PC-3 (cell line): ENCODE results near the gene GMEB2. TPM values are rescaled to one million over a fixed set of nuclear protein-coding genes. Genes with fewer than 3 reads are reported as not detected.

ENCODE experiments used
- ATAC-seq: fragments of 200-7000 bp; cut with Tn5 transposase; 2 replicates; pipeline ENCODE4 v1.9.1; 2020; ENCODE audit warnings: mild to moderate bottlenecking, moderate library complexity
- BruUV-seq: library from RNA; stranded (reverse); fragments of 400-500 nt; replicated peaks from 2 replicates; lab custom pipeline; 2021; lab: Mats Ljungman, UMichigan
- CTCF ChIA-PET: fragments of 300-600 bp; sonication (Branson Sonifier 250); formaldehyde crosslinking; loops from one replicate; lab custom pipeline; 2022; ENCODE audit warnings: antibody characterized with exemption; lab: Charles Lee
- POLR2A ChIA-PET: fragments of 300-600 bp; sonication (Branson Sonifier 250); formaldehyde crosslinking; loops from one replicate; lab custom pipeline; 2022; ENCODE audit warnings: antibody characterized with exemption; ENCODE audit not compliant: unreplicated experiment; lab: Charles Lee
- DNase-seq: peaks from one replicate; pipeline ENCODE4 v3.0.0-alpha.2; 2015
- H2AFZ ChIP-seq: fragments of 300-600 bp; sonication (generic); 2 replicates; pipeline ENCODE4 v1.6.0; 2016; ENCODE audit warnings: antibody characterized with exemption, low read length
- H3F3A ChIP-seq: fragments of 300-600 bp; sonication (generic); one replicate; pipeline ENCODE4 v1.6.0; 2017; ENCODE audit warnings: antibody characterized with exemption, low read length, control low read depth, mild to moderate bottlenecking; ENCODE audit not compliant: unreplicated experiment
- H3K27ac ChIP-seq: fragments of 300-600 bp; sonication (generic); 2 replicates; pipeline ENCODE4 v1.5.1; 2016; ENCODE audit warnings: mild to moderate bottlenecking, low read length
- H3K27me3 ChIP-seq: fragments of 300-600 bp; sonication (generic); 2 replicates; pipeline ENCODE4 v1.6.1; 2016; ENCODE audit warnings: low read length, mixed read lengths
- H3K36me3 ChIP-seq: fragments of 300-600 bp; sonication (generic); 2 replicates; pipeline ENCODE4 v1.6.1; 2016; ENCODE audit warnings: low read depth, mixed run types, low read length, mixed read lengths
- H3K4me1 ChIP-seq: fragments of 300-600 bp; sonication (generic); 2 replicates; pipeline ENCODE4 v1.5.1; 2016; ENCODE audit warnings: low read length; ENCODE audit not compliant: insufficient read depth
- H3K4me2 ChIP-seq: fragments of 300-600 bp; sonication (generic); 2 replicates; pipeline ENCODE4 v1.6.0; 2016; ENCODE audit warnings: low read length
- H3K4me3 ChIP-seq: fragments of 300-600 bp; sonication (generic); 2 replicates; pipeline ENCODE4 v1.5.1; 2016; ENCODE audit warnings: mild to moderate bottlenecking, low read length, mixed read lengths
- H3K79me2 ChIP-seq: fragments of 300-600 bp; sonication (generic); 2 replicates; pipeline ENCODE4 v1.6.1; 2017; ENCODE audit warnings: low read length, mixed read lengths
- H3K9ac ChIP-seq: fragments of 300-600 bp; sonication (generic); 2 replicates; pipeline ENCODE4 v1.6.0; 2016; ENCODE audit warnings: mild to moderate bottlenecking, low read length
- H3K9me2 ChIP-seq: fragments of 300-600 bp; sonication (generic); replicated peaks from 2 replicates; pipeline ENCODE4 v1.6.1; 2016; ENCODE audit warnings: mixed run types, low read length, mixed read lengths
- H3K9me3 ChIP-seq: fragments of 300-600 bp; sonication (generic); 2 replicates; pipeline ENCODE4 v1.6.1; 2016; ENCODE audit warnings: low read length, mixed read lengths
- H4K20me1 ChIP-seq: fragments of 300-600 bp; sonication (generic); 2 replicates; pipeline ENCODE4 v1.6.1; 2016; ENCODE audit warnings: low read length, mixed read lengths
- EZH2 ChIP-seq: fragments of 300-600 bp; sonication (generic); IDR thresholded peaks from one replicate; pipeline ENCODE4 v1.6.1; 2017; ENCODE audit warnings: antibody characterized with exemption, mild to moderate bottlenecking, low read length; ENCODE audit not compliant: unreplicated experiment
- EZH2phosphoT487 ChIP-seq: fragments of 300-600 bp; sonication (generic); IDR thresholded peaks from 2 replicates; pipeline ENCODE4 v1.6.1; 2018; ENCODE audit warnings: mild to moderate bottlenecking, antibody characterized with exemption, low read length, borderline replicate concordance
- intact Hi-C: fragments of 100-400 bp; cut with micrococcal nuclease; formaldehyde crosslinking; loops from 2 replicates; pipeline ENCODE4 v1.9.0; 2023
- total RNA-seq: library from RNA; depleted of rRNA; stranded (reverse); fragments of >200 nt; gene quantifications from 2 replicates; pipeline ENCODE4 v1.2.3, GENCODE V29; 2014
- TF ChIP-seq, protein P1 (sequence below): fragments of 300-600 bp; sonication (generic); conservative IDR thresholded peaks from 2 replicates; pipeline ENCODE4 v1.5.1; 2017; ENCODE audit warnings: antibody characterized with exemption, low read depth, mild to moderate bottlenecking, low read length

Gene GMEB2
- total RNA-seq, 1 experiment from 2014 or later, result 13.7 TPM

DNA sequence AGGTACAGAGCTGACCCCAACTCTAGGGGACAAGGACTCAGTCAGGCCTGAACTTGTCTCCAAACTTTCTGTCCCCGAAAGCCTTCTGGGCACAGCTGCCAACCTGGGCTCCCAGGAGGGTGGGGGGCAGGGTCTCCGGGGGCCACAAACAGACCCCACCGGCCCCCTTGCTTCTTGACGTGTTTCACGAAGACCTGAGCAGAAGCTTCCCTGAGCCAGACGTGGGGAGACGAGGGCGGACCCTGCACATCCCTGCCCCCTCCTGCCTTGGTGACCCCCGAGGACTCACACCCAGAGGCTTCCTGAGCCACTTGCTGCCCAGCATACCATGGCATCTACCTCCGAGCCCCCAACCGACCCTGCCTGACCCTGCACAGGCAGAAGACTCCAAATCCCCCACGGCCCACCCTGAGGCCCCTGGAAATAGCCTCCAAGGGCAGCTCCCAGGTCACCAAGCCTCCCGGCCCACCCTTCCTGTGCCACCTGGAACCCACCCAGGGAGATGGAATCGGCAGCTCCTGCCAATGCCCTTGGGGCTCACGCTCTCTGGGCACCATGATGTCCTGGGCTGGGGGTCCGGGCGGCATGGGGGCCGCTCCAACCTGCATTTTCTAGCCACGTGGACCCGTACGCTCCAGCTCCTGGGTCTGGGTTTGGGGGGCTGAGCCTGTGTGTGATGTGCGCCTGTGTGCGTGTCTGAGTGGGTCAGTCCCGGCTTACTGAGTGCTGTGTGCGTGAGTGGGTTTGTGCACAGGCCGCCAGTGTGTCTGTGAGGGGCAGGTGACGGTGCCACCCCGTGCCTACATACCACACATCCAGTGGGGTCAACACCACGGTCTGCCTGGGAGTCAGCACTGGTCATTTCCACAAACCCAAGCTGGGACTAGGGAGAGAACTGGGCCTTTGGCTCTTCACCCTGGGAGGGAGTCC is 87.2 kb downstream of the GMEB2 start:
- Histone ChIP-seq H3K36me3 (no peaks in the 10 kb centered on the region), H3K4me1 (peaks cover 40% of the 10 kb centered on the region), H4K20me1 (no peaks in the 10 kb centered on the region), H3K9me3 (no peaks in the 10 kb centered on the region), H2AFZ (no peak overlapping the region), H3K27me3 (no peaks in the 10 kb centered on the region), H3F3A (no peaks in the 10 kb centered on the region), H3K4me2 (peak overlapping the region; percentile 100), H3K9me2 (no peaks in the 10 kb centered on the region), H3K9ac (peak overlapping the region; percentile 42), H3K27ac (peak overlapping the region; percentile 85), H3K4me3 (peak overlapping the region; percentile 84; the same call in 1 of the 2 replicates), H3K79me2 (peaks cover 11% of the 10 kb centered on the region)
- BruUV-seq, result no TSS peak
- TF ChIP-seq, protein P1, sequence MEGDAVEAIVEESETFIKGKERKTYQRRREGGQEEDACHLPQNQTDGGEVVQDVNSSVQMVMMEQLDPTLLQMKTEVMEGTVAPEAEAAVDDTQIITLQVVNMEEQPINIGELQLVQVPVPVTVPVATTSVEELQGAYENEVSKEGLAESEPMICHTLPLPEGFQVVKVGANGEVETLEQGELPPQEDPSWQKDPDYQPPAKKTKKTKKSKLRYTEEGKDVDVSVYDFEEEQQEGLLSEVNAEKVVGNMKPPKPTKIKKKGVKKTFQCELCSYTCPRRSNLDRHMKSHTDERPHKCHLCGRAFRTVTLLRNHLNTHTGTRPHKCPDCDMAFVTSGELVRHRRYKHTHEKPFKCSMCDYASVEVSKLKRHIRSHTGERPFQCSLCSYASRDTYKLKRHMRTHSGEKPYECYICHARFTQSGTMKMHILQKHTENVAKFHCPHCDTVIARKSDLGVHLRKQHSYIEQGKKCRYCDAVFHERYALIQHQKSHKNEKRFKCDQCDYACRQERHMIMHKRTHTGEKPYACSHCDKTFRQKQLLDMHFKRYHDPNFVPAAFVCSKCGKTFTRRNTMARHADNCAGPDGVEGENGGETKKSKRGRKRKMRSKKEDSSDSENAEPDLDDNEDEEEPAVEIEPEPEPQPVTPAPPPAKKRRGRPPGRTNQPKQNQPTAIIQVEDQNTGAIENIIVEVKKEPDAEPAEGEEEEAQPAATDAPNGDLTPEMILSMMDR, result no peak
- TF ChIP-seq EZH2 (no peak), EZH2phosphoT487 (no peak)
- no peak for ATAC-seq
- ChIA-PET POLR2A (no interaction called here), CTCF (no interaction called here)
- intact Hi-C loops, result loop anchor here (2.0 to 5.0 kb wide), 5 partner anchors 35 to 418 kb away; partner anchors contain the start of genes GMEB2, HELZ2 and UCKL1
- no peak for DNase-seq

DNA sequence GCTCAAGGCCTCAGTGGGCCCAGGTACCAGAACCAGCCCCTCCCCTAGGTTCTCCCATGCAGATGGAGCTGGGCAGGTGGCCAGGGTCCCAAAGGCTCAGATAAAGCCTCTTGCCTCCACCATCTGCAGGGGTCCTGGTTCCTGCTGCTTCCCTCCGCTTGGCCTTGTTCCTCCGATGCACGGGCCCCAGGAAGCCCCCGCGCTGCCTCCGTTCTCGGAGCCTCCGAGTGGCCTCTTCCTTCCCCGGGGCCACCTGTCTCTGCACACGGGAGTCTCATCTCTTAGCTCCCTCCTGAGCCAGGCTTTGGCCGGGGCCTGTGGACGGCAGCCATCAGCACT is 87.8 kb downstream of the GMEB2 start:
- no peaks in the 10 kb centered on the region for H3K36me3 ChIP-seq
- peak overlapping the region; percentile 42 for H3K9ac ChIP-seq

More for the DNA sequence above, 87.8 kb downstream of the GMEB2 start:
- H3K79me2 ChIP-seq, result peaks cover 11% of the 10 kb centered on the region
- H4K20me1 ChIP-seq, result no peaks in the 10 kb centered on the region
- H2AFZ ChIP-seq, result no peak overlapping the region
- DNase-seq, result no peak
- ChIA-PET CTCF (no interaction called here), POLR2A (interaction anchor here (0.6 kb wide), 1 partner anchor 88 kb away, joined by 4 read pairs; the partner anchor contains the start of gene GMEB2)
- no peak for ATAC-seq
- peak overlapping the region; percentile 100 for H3K4me2 ChIP-seq
- no peaks in the 10 kb centered on the region for H3K9me2 ChIP-seq
- no TSS peak for BruUV-seq
- H3K27ac ChIP-seq, result peak overlapping the region; percentile 85
- intact Hi-C loops, result loop anchor here (2.0 to 5.0 kb wide), 5 partner anchors 36 to 418 kb away; partner anchors contain the start of genes GMEB2, HELZ2 and UCKL1
- H3K27me3 ChIP-seq, result no peaks in the 10 kb centered on the region
- H3F3A ChIP-seq, result no peaks in the 10 kb centered on the region
- peak overlapping the region; percentile 84; the same call in 1 of the 2 replicates for H3K4me3 ChIP-seq
- H3K9me3 ChIP-seq, result no peaks in the 10 kb centered on the region
- no peak for TF ChIP-seq EZH2
- peaks cover 34% of the 10 kb centered on the region for H3K4me1 ChIP-seq
